Osteoblast (primary cell): ENCODE data around the gene CELSR1. TPM values are rescaled to one million over a fixed set of nuclear protein-coding genes. Genes with fewer than 3 reads are reported as not detected.

ENCODE experiments used
- DNase-seq: peaks from one replicate; pipeline ENCODE4 v3.0.0; 2011; ENCODE audit warnings: low spot score, mixed read lengths; ENCODE audit not compliant: insufficient read length; ENCODE audit errors: missing footprints
- H2AFZ ChIP-seq: 2 replicates; pipeline ENCODE4 v1.6.0; 2011; ENCODE audit warnings: mild to moderate bottlenecking, low read length
- H3K27ac ChIP-seq: 2 replicates; pipeline ENCODE4 v1.5.1; 2011; ENCODE audit warnings: mild to moderate bottlenecking, low read depth, low read length, moderate library complexity
- H3K27me3 ChIP-seq: 2 replicates; pipeline ENCODE4 v1.6.0; 2012; ENCODE audit warnings: mild to moderate bottlenecking, control low read depth, inconsistent platforms, low read length, moderate library complexity; ENCODE audit not compliant: insufficient read depth
- H3K36me3 ChIP-seq: 2 replicates; pipeline ENCODE4 v1.5.1; 2011; ENCODE audit warnings: mild to moderate bottlenecking, low read length, control low read depth, moderate library complexity; ENCODE audit not compliant: insufficient read depth
- H3K4me1 ChIP-seq: 2 replicates; pipeline ENCODE4 v1.5.1; 2011; ENCODE audit warnings: mild to moderate bottlenecking, low read length, control low read depth, moderate library complexity; ENCODE audit not compliant: insufficient read depth
- H3K4me2 ChIP-seq: 2 replicates; pipeline ENCODE4 v1.6.0; 2011; ENCODE audit warnings: mild to moderate bottlenecking, low read length; ENCODE audit not compliant: insufficient read depth
- H3K4me3 ChIP-seq: fragments of 200-600 bp; sonication (generic); 3 replicates; pipeline ENCODE4 v1.5.1; 2012; ENCODE audit warnings: mild to moderate bottlenecking, low read length, inconsistent platforms; ENCODE audit not compliant: insufficient read depth
- H3K79me2 ChIP-seq: 2 replicates; pipeline ENCODE4 v1.6.0; 2012; ENCODE audit warnings: mild to moderate bottlenecking, low read length, control low read depth, inconsistent platforms; ENCODE audit not compliant: insufficient read depth
- H3K9me3 ChIP-seq: 2 replicates; pipeline ENCODE4 v1.5.1; 2011; ENCODE audit warnings: low read depth, low read length, control low read depth
- H4K20me1 ChIP-seq: 2 replicates; pipeline ENCODE4 v1.6.0; 2012; ENCODE audit warnings: mild to moderate bottlenecking, low read length, control low read depth; ENCODE audit not compliant: insufficient read depth
- CTCF ChIP-seq: IDR thresholded peaks from 2 replicates; pipeline ENCODE4 v1.5.1; 2011; ENCODE audit warnings: mild to moderate bottlenecking, low read depth, low read length, moderate library complexity; ENCODE audit errors: extremely low read depth
- total RNA-seq: library from RNA; depleted of rRNA; stranded (reverse); fragments of >200 nt; gene quantifications from 2 replicates; pipeline ENCODE4 v1.2.3, GENCODE V29; 2012

CELSR1 gene
- total RNA-seq, 1 donor, result 3.6 TPM

GRCh38 chr22:46346680-46347405 lies 190.6 kb downstream of the CELSR1 start:
- Histone ChIP-seq H2AFZ (no peak overlapping the region), H3K36me3 (peaks cover 80% of the 10 kb centered on the region)

DNA sequence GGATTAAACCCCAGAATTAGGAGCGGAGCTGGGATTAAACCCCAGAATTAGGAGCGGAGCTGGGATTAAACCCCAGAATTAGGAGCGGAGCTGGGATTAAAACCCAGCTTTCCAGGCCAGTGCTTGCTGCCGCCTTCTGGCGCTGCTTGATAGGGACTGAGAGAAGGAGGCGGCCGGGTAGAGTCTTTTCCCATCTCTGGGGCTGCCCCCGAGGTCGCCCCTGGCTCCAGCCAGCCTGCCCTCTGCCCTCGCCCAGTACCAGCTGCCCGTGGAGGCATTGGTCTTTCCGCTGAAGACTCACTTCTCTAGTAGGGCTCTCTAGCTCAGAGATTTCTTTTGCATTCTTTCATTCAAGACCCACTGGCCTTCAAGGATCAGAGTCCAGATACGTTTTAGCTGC lies 196.7 kb downstream of the CELSR1 start:
- peaks cover 9% of the 10 kb centered on the region for H3K4me1 ChIP-seq
- H3K4me3 ChIP-seq, result no peak overlapping the region
- H3K27ac ChIP-seq, result no peak overlapping the region
- TF ChIP-seq CTCF, result no peak
- H3K27me3 ChIP-seq, result no peaks in the 10 kb centered on the region
- H3K9me3 ChIP-seq, result no peaks in the 10 kb centered on the region
- peaks cover 49% of the 10 kb centered on the region for H3K79me2 ChIP-seq
- H3K36me3 ChIP-seq, result peaks cover 70% of the 10 kb centered on the region
- no peak overlapping the region for H3K4me2 ChIP-seq
- peaks cover 28% of the 10 kb centered on the region for H4K20me1 ChIP-seq
- no peak for DNase-seq
- no peak overlapping the region for H2AFZ ChIP-seq

More at GRCh38 chr22:46346680-46347405, 190.6 kb downstream of the CELSR1 start:
- H3K4me3 ChIP-seq, result no peak overlapping the region
- peaks cover 17% of the 10 kb centered on the region for H4K20me1 ChIP-seq
- peak; percentile 54 for DNase-seq
- no peak overlapping the region for H3K4me2 ChIP-seq
- no peak overlapping the region for H3K27ac ChIP-seq
- no peaks in the 10 kb centered on the region for H3K27me3 ChIP-seq
- peaks cover 4% of the 10 kb centered on the region for H3K79me2 ChIP-seq
- no peaks in the 10 kb centered on the region for H3K9me3 ChIP-seq
- no peak for TF ChIP-seq CTCF
- no peaks in the 10 kb centered on the region for H3K4me1 ChIP-seq

DNA sequence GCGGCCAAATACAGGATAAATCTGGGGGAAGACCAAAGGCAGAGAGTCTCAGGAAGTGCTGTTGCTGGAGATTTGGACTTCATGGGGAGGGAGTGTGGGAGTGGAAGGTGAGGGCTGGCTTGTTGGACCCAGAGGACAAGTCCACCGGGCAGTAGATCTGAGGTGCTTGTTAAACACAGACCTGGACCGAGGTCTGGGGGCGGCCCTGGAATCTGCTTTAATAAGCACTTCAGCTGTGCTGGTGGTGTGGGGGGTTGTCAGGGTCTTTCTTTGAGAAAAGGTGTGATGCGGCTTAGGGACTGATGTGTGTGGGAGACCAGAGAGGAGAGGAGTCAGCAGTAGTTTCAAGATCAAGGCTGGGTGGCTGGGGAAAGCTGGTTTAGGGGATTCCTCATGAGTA lies 197.5 kb downstream of the CELSR1 start:
- H2AFZ ChIP-seq, result no peak overlapping the region
- TF ChIP-seq CTCF, result no peak
- H3K79me2 ChIP-seq, result peaks cover 53% of the 10 kb centered on the region
- no peak overlapping the region for H3K4me3 ChIP-seq
- H3K4me2 ChIP-seq, result no peak overlapping the region
- no peaks in the 10 kb centered on the region for H3K27me3 ChIP-seq
- H3K36me3 ChIP-seq, result peaks cover 64% of the 10 kb centered on the region
- peak; percentile 44 for DNase-seq
- H3K4me1 ChIP-seq, result peaks cover 9% of the 10 kb centered on the region
- H3K9me3 ChIP-seq, result no peaks in the 10 kb centered on the region
- no peak overlapping the region for H3K27ac ChIP-seq
- H4K20me1 ChIP-seq, result peaks cover 28% of the 10 kb centered on the region

DNA sequence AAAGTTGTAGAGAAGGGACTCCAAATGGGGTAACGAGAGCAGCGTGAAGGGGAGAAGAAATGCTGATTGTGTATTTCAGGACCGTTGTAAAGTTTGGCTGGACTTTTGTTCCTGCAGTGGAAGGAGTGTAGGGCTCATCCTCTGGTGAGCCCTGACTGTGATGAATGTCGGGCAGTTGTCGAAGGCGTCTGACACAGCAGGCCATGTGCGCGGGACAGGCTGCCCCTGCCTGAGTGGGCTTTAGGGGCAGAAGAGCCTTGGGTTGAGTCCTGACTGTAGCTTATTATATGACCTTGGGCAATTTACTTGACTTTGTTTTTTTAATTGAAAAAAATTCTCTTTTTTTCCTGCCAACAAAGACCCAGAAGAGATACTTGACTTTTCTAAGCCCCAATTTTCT lies 198.8 kb downstream of the CELSR1 start:
- TF ChIP-seq CTCF, result no peak
- Histone ChIP-seq H3K79me2 (peaks cover 52% of the 10 kb centered on the region), H3K36me3 (peaks cover 53% of the 10 kb centered on the region)

More for the DNA sequence above, 198.8 kb downstream of the CELSR1 start:
- Histone ChIP-seq H2AFZ (no peak overlapping the region), H3K4me1 (peaks cover 9% of the 10 kb centered on the region), H3K9me3 (no peaks in the 10 kb centered on the region), H3K27me3 (no peaks in the 10 kb centered on the region), H4K20me1 (peaks cover 25% of the 10 kb centered on the region), H3K27ac (no peak overlapping the region), H3K4me3 (no peak overlapping the region), H3K4me2 (no peak overlapping the region)
- peak; percentile 42 for DNase-seq
